Activated CD4-positive, alpha-beta T cell treated with anti-CD3 and anti-CD28 coated beads for 48 hours (primary cell): ENCODE results near the gene ST8SIA6.

ENCODE experiments used
- DNase-seq: peaks from one replicate; pipeline ENCODE4 v3.0.0-alpha.2; 2020

ST8SIA6 gene

DNA sequence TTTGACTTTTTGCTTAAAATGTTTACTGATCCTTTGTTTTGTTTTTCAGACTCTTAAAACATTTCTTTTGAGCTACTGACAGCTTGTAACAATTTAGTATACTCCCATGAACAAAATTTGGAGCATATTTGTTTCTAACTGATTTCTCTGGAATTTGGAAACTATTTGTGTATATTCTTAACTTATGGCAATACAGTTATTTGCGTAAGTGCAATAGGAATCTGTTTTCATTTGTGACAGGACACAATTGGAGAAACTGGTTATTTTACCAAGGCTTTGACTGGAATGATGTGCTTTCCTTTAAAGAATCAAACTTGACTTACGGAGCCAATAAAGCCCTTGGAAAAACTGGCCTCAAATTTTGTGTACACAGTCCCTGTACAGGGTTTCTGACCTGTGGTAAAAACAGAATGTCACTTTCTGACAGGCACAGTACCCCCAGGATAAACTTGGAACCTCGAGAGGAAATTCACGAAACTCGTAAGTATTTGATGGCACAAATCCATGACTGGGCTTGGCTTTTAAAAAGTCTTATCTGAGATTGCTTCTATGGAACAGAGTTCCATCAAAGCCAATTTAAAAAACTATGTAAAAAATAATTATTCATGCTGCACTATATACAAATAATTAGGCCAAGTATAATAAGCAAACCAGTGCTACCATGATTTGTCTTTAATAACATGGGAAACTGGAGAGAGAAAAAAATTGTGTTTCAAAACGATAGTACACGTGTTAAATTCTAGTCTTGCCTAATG, 70.4 kb downstream of the ST8SIA6 start:
- DNase-seq: no peak

- no peak for DNase-seq
These were observed 72.8 kb downstream of the ST8SIA6 start for GRCh38 chr10:17381502-17382142.

- DNase-seq: no peak
These were observed 73.5 kb downstream of the ST8SIA6 start for GRCh38 chr10:17380888-17381287.

DNA sequence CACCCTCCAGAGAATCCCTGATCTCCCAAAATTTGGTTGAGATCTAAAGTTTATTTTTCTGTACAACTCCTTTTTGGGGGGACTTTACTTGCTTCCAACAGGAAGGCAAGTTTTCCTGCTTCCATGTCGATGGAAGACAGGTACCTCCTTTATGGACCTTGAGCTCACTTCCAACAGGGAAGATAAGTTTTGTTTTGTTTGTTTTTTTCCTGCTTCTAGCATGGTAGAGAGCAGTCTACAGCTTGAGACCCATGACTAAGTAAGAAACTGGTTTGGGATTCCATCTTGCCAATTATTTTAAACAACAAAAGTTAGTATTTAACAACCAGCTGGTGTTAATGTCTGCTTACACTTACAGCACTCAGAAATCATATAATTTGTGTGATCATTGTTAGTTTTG, 74.4 kb downstream of the ST8SIA6 start:
- no peak for DNase-seq

GRCh38 chr10:17379151-17379690, 75.2 kb downstream of the ST8SIA6 start:
- DNase-seq: no peak

DNA sequence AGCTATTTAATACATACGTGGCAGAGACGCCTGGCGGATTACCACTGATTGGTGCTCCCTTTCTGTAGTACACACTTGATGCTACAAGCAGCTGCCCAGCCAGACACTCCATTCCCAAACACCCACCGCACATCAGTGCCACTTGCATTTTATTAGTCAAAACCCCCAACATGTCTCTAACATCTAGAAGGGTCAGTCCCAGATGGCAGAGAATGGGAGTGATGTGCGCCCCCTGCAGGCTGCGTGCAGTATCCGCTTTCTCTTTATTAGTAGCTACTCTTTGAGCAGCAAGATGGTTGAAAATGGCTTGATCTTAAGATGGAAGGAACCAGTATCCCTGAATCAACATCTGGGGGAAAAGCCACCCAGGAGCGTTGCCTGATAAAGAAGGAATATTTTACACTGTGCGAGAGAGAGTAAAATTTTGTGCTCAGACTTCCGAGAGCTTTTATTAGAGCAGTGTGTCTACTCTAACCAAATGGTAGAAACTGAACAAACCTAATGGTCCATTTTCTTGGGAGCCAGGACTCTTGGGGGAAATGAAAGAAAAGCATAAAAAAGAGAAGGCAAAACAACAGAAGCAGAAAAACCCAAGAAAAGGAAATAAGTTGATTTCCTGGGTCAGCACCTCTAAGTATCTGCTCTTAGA, 78.3 kb downstream of the ST8SIA6 start:
- DNase-seq: peak; percentile 67

DNA sequence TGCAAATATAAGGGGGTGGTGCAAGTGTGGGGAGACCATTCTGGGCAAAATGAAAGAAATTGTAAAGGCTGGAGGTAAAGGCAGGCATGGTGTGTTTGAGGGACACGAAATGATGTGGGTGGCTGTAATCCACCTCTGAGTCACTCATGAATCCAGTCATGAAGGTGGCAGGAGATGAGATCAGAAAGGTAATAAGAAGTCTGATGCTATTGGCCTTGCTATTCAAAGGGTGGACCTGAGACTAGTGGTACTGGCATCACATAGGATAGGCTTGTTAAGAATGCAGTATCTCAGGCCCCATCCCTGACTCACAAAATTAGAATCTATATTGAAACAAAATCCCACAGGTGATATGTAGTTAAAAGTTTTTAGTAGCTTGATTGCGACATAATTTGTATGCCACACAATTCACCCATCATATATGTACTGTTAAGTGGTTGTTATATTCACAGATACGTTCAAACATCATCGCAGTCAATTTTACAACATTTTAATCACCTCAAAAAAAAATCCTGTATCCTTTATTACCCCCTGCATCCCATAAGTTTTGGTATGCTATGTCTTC, 85.6 kb downstream of the ST8SIA6 start:
- DNase-seq: peak; percentile 21

- DNase-seq: no peak
These were observed 87.7 kb downstream of the ST8SIA6 start for GRCh38 chr10:17366705-17367104.

- no peak for DNase-seq
These were observed 89.0 kb downstream of the ST8SIA6 start for GRCh38 chr10:17365402-17365801.

DNA sequence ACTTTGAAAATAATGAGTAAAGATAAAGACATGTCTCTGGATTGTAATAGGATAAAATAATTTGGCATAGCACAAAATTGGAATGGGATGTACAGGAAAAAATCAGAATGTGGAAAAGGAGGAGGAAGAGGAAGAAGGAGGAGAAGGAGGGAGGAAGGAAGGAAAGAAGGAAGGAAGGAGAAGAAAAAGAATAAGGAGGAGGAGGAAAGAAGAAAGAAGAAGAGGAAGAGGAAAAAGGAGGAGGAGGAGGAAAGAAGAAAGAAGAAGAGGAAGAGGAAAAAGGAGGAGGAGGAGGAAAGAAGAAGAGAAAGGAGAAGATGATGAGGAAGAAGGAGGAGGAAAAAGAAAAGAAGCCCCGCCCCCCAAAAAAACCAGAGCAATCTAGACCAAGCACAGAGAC, 95.9 kb downstream of the ST8SIA6 start:
- DNase-seq: no peak

GRCh38 chr10:17357781-17358180, 96.6 kb downstream of the ST8SIA6 start:
- no peak for DNase-seq

- DNase-seq: no peak
These were observed 97.6 kb downstream of the ST8SIA6 start for GRCh38 chr10:17356820-17357219.

DNA sequence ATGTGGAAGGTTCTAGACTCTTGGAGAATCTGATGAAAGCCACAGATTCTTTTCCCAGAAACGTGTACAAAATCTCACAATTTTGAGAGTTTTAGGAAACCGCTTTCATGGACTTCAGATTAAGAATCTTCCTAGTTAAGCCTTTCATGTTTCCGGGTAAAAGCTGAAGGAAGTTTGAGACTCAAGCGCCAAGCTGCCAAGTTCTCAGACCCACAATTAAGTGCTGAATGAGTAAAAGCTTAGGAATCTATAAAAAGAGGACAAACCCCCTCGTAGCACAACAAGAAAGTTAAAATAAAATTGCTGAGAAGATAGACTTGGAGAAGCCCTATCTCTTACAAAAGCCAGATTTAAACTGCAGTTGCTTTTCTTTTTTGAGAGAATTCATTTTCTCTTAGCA, 99.6 kb downstream of the ST8SIA6 start:
- no peak for DNase-seq

- no peak for DNase-seq
These were observed 100.7 kb downstream of the ST8SIA6 start for GRCh38 chr10:17353568-17354300.

GRCh38 chr10:17352583-17352982, 101.8 kb downstream of the ST8SIA6 start:
- DNase-seq: no peak

DNA sequence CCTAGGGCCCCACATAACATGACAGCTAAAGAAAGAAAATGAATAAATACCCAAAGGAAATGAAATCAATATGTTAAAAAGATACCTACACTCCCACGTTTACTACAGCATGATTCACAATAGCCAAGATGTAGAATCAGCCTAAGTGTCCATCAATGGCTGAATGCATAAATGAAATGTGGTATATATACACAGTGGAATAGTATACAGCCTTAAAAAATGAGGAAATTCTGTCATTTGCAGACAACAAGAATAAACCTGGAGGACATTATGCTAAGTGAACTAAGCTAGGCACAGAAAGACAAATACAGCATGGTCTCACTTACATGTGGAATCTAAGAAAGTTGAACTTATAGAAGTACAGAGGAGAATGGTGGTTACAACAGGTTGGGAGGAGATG, 102.9 kb downstream of the ST8SIA6 start:
- no peak for DNase-seq

- DNase-seq: no peak
These were observed 104.7 kb downstream of the ST8SIA6 start for GRCh38 chr10:17349717-17350116.

DNA sequence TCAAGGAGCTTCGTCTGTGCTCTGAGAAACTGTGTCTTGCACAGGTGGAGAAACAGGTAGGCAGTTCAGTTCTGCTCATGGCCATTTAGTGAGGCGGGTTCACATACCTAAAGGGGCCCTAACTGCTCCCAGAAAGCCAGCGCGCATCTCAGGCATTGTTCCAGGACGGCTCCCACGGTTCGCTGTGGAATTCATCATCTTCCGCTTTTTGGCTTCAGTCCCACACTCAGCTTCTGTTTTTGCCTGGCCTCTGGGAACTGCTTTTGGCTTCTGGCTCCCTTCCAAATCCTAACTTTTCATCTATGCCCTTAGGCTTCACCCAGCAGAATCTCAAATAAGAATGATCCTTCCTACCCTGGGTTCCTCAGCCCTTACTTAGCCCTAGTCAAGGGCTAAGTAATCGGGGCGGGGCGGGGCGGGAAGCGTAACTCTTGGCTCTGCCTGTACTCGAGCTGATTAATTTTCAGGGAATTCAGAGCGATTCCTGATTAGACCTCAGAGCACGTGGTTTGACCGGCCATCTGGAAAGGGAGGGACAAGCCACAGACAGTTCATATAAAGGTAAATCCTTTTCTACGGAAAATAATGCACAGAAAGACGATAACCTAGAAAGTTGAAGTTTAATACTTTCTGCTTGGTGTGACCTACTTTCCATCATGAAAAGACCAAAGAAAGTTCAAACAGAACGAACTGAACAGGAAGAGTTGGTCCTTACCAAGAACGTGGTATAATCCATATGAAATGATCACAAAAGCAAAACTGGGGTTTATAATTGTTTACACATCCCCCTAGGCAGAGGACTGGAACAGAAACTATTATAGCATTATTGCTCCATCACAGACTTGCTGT, 105.7 kb downstream of the ST8SIA6 start:
- no peak for DNase-seq

DNA sequence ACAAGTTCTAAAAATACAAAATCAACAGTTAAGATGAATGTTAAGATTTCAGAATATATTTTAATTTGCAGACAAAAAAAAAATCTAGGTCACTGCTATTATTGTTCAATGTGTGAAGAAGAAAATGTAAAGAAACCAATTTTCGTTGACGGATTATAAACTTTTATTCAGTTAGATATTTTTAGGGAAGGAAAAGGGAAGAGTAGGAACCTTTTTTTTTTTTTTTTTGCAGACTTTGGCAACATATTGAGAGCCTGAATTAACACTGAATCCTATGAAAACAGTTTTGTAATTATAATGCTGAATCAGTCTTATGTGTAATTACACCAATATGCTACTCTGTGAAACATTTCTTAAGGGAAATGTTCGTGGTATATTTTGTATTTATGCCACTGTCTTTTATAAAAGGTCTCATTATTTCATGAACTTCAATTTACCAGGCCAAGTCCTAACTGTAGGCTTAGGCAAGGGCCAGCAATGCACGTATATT, 106.3 kb downstream of the ST8SIA6 start:
- no peak for DNase-seq

- DNase-seq: no peak
These were observed 110.2 kb downstream of the ST8SIA6 start for GRCh38 chr10:17344206-17344605.

- DNase-seq: no peak
These were observed 111.3 kb downstream of the ST8SIA6 start for GRCh38 chr10:17343118-17343517.
